Tibial nerve (tissue), 3 donors: ENCODE measurements around the gene ZBTB40.

Experiments
- CTCF ChIP-seq, 5 experiments: fragments of 200-600 bp in 3 of 5; fragments of 450-650 bp in 2 of 5; sonication (generic) in 3 of 5; IDR thresholded peaks; one replicate each; pipeline ENCODE4 v1.5.1; 2016 to 2019; ENCODE audit warnings: antibody characterized with exemption in 5 of 5, mild to moderate bottlenecking in 3 of 5, moderate library complexity in 2 of 5
- POLR2A ChIP-seq, 2 donors: fragments of 450-650 bp; IDR thresholded peaks; one replicate each; pipeline ENCODE4 v1.6.1; 2017; ENCODE audit warnings: antibody characterized with exemption in 2 of 2, mild to moderate bottlenecking in 2 of 2, moderate library complexity in 2 of 2

DNA sequence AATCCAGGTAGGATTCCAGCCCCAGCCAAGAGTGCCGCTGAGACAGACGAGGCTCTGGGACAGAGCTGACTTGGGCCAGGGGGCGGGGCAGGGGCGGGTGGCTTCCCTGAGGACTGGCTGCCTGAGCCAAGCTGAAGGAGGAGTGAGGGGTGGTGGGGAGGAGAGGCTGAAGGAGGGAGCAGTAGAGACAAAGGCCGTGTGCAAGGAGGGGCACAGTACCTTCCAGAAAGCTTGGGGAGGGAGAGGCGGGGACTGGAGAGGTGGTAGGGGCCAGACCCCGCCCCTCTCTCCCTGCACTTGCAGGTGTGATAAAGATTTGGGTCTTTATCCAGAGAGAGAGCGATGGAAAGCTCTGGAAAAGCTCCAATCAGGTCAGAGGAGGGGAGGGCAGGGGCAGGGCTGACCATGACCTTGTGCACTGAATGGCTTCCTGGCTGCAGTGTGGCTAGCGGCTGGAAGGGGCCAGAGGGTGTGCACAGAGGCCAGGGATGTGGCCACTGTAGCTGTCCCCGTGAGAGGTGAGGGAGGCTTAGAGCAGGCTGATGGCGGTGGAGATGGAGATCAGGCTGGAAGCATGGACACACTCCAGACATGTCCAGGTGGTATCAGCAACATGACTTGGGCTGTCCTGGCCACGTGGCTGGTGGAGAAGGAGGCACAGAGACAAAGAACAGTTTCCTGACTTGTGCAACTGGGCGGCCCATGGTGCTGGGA is 104.9 kb downstream of the ZBTB40 start:
- TF ChIP-seq POLR2A (IDR thresholded peaks at IDR 0.05), result no peak
- no peak for TF ChIP-seq CTCF (IDR thresholded peaks at IDR 0.05)
